K562 (cell line): Measurements from ENCODE around the gene TOGARAM2. TPM values are rescaled to one million over a fixed set of nuclear protein-coding genes. Genes with fewer than 3 reads are reported as not detected.

ENCODE experiments used
- ATAC-seq: fragments of 200-7000 bp; cut with Tn5 transposase; 3 replicates; pipeline ENCODE4 v1.9.1; 2020; ENCODE audit warnings: moderate library complexity
- BruUV-seq: library from RNA; stranded (reverse); fragments of 400-500 nt; replicated peaks from 2 replicates; lab custom pipeline; 2021; lab: Mats Ljungman, UMichigan
- CTCF ChIA-PET: fragments of 300-600 bp; formaldehyde crosslinking; extraction: SDS; loops from one replicate; lab custom pipeline; 2021; ENCODE audit warnings: low intra/inter-chr PET ratio; lab: Yijun Ruan, JAX
- POLR2A ChIA-PET: fragments of 300-600, 350-650 bp; sonication (Branson Sonifier 250); formaldehyde crosslinking; extraction: SDS; loops from one replicate; lab custom pipeline; 2021; ENCODE audit warnings: antibody characterized with exemption, inconsistent platforms; lab: Yijun Ruan, JAX
- DNase-seq, 4 experiments: peaks; one replicate each; pipeline versions ENCODE4 v3.0.0 to v3.0.0-alpha.2; 2011 to 2018; ENCODE audit warnings: low spot score in 3 of 4, mixed read lengths in 3 of 4; ENCODE audit errors: extremely low read depth in 1 of 4
- FAIRE-seq: peaks from 2 replicates; lab custom pipeline; 2011; peaks lifted over from hg19 to GRCh38; lab: Jason Lieb, UNC
- H2AFZ ChIP-seq: 2 replicates; pipeline ENCODE4 v1.6.0; 2011; ENCODE audit warnings: low read depth, low read length, control low read depth, inconsistent platforms
- H3K27ac ChIP-seq: fragments of 200-600 bp; 3 replicates; pipeline ENCODE4 v1.8.0; 2011; ENCODE audit warnings: low read depth, mild to moderate bottlenecking, control low read depth, inconsistent platforms, low read length, moderate library complexity, mixed read lengths; ENCODE audit errors: extremely low read depth
- H3K27me3 ChIP-seq, 2 experiments: fragments of 300-600 bp in 1 of 2; 2 replicates in 1 of 2; 3 replicates in 1 of 2; pipeline versions ENCODE4 v1.6.0 to v1.8.0; 2011; ENCODE audit warnings: inconsistent platforms in 2 of 2, low read length in 2 of 2, mild to moderate bottlenecking in 1 of 2, mixed read lengths in 1 of 2, moderate library complexity in 1 of 2; ENCODE audit not compliant: control insufficient read depth in 2 of 2, insufficient read depth in 2 of 2
- H3K36me3 ChIP-seq: fragments of 300-600 bp; 3 replicates; pipeline ENCODE4 v1.8.0; 2011; ENCODE audit warnings: mild to moderate bottlenecking, low read length, inconsistent platforms; ENCODE audit not compliant: control insufficient read depth, insufficient read depth
- H3K4me1 ChIP-seq, 2 experiments: fragments of 200-600 bp in 1 of 2; replicated peaks in 1 of 2; 2 replicates in 1 of 2; 3 replicates in 1 of 2; pipeline versions ENCODE4 v1.5.1 to v1.8.0; 2011; ENCODE audit warnings: inconsistent platforms in 2 of 2, low read length in 2 of 2, mild to moderate bottlenecking in 1 of 2, mixed read lengths in 1 of 2, moderate library complexity in 1 of 2; ENCODE audit not compliant: control insufficient read depth in 2 of 2, insufficient read depth in 2 of 2
- H3K4me2 ChIP-seq: 2 replicates; pipeline ENCODE4 v1.6.1; 2011; ENCODE audit warnings: low read length, control low read depth, inconsistent platforms, mixed read lengths; ENCODE audit not compliant: insufficient read depth
- H3K4me3 ChIP-seq: fragments of 200-600 bp; sonication (generic), shearing (Covaris generic); 2 replicates; pipeline ENCODE4 v1.5.1; 2016; ENCODE audit warnings: control low read depth, inconsistent platforms
- H3K79me2 ChIP-seq: fragments of 200-600 bp; 3 replicates; pipeline ENCODE4 v1.8.0; 2011; ENCODE audit warnings: low read length, inconsistent platforms; ENCODE audit not compliant: control insufficient read depth, insufficient read depth
- H3K9ac ChIP-seq, 2 experiments: 2 replicates each; pipeline versions ENCODE4 v1.6.0 to v1.6.1; 2011; ENCODE audit warnings: low read depth in 2 of 2, low read length in 2 of 2, control low read depth in 1 of 2, inconsistent platforms in 1 of 2, mild to moderate bottlenecking in 1 of 2, mixed read lengths in 1 of 2; ENCODE audit not compliant: insufficient read depth in 1 of 2
- H3K9me1 ChIP-seq: one replicate; pipeline ENCODE4 v1.6.0; 2011; ENCODE audit warnings: inconsistent platforms, mild to moderate bottlenecking, low read length, moderate library complexity; ENCODE audit not compliant: control insufficient read depth, insufficient read depth
- H3K9me3 ChIP-seq: replicated peaks from 2 replicates; pipeline ENCODE4 v1.5.1; 2011; ENCODE audit warnings: low read depth, low read length, inconsistent platforms; ENCODE audit not compliant: control insufficient read depth, insufficient read depth
- H4K20me1 ChIP-seq: replicated peaks from 2 replicates; pipeline ENCODE4 v1.6.1; 2011; ENCODE audit warnings: low read length, inconsistent platforms, mixed read lengths; ENCODE audit not compliant: control insufficient read depth, insufficient read depth
- CBX2 ChIP-seq: fragments of 200-600 bp; sonication (generic); IDR thresholded peaks from one replicate; pipeline ENCODE4 v1.6.1; 2012; ENCODE audit warnings: mild to moderate bottlenecking, low read length, inconsistent platforms; ENCODE audit not compliant: insufficient read depth, poor library complexity, severe bottlenecking
- CEBPB ChIP-seq: fragments of 450-650 bp; IDR thresholded peaks from 2 replicates; pipeline ENCODE4 v1.6.1; 2016; ENCODE audit warnings: missing genetic modification characterization, missing compliant biosample characterization
- CREB5 ChIP-seq: fragments of 250-450 bp; sonication (Bioruptor Pico); IDR thresholded peaks from 2 replicates; pipeline ENCODE4 v1.5.0; 2020; ENCODE audit warnings: mild to moderate bottlenecking
- E2F6 ChIP-seq, 2 experiments: IDR thresholded peaks; 2 replicates each; pipeline ENCODE4 v1.6.1; 2011; ENCODE audit warnings: borderline replicate concordance in 1 of 2, control low read depth in 1 of 2, low read depth in 1 of 2, low read length in 1 of 2, mild to moderate bottlenecking in 1 of 2, mixed read lengths in 1 of 2, moderate library complexity in 1 of 2; ENCODE audit not compliant: insufficient read depth in 1 of 2, insufficient read length in 1 of 2, poor library complexity in 1 of 2, severe bottlenecking in 1 of 2; ENCODE audit errors: extremely low read depth in 1 of 2
- STAT5A ChIP-seq: IDR thresholded peaks from 2 replicates; pipeline ENCODE4 v1.6.1; 2012; ENCODE audit warnings: low read length, inconsistent platforms, borderline replicate concordance
- TAF1 ChIP-seq: IDR thresholded peaks from 2 replicates; pipeline ENCODE4 v1.6.1; 2011; ENCODE audit warnings: mild to moderate bottlenecking, low read length, moderate library complexity; ENCODE audit not compliant: insufficient read depth, control insufficient read depth, severe bottlenecking; ENCODE audit errors: extremely low read depth
- ZNF609 ChIP-seq: sonication (generic); formaldehyde crosslinking; IDR thresholded peaks from 2 replicates; pipeline ENCODE4 v1.8.1; 2023; ENCODE audit warnings: missing genetic modification reagents, mild to moderate bottlenecking, borderline replicate concordance
- WGBS: fragments of 100-300 bp; shearing (Covaris generic); methylation state at CpG from one replicate; pipeline ENCODE4 v1.1.6; 2016; ENCODE audit warnings: low coverage, mixed read lengths; ENCODE audit not compliant: insufficient coverage; ENCODE audit errors: missing lambda C conversion rate; 5-methylcytosine and 5-hydroxymethylcytosine counted together
- in situ Hi-C: fragments of 300-500 bp; cut with MboI; formaldehyde crosslinking; loops from 4 replicates; pipeline ENCODE4 v1.15.0; 2018; ENCODE audit warnings: inconsistent platforms, mixed read lengths
- intact Hi-C: fragments of 100-400 bp; cut with micrococcal nuclease; formaldehyde crosslinking; loops from 2 replicates; pipeline ENCODE4 v1.14.2; 2022
- polyA plus RNA-seq, 8 experiments: library from polyadenylated mRNA; depleted of rRNA in 4 of 8; stranded (reverse) in 5 of 8; unstranded in 3 of 8; fragments of >200 nt; fragmentation: Nextera tagmentation in 2 of 8; fragmentation: Illumina TruSeq in 1 of 8; extraction: Ambion mirVana in 2 of 8; extraction: Trizol in 1 of 8; gene quantifications; 2 replicates each; pipeline versions ENCODE4 v1.2.1 to v1.2.3, GENCODE V29; 2011 to 2014; ENCODE audit warnings: inconsistent platforms in 1 of 8, missing spikeins in 1 of 8
- total RNA-seq, 7 experiments: library from RNA; depleted of rRNA in 6 of 7; stranded (reverse); fragments of >200 nt in 6 of 7; fragmentation: Illumina TruSeq in 2 of 7; extraction: Trizol in 2 of 7; gene quantifications; 2 replicates each; pipeline versions ENCODE4 v1.2.1 to v1.2.3, GENCODE V29; 2011 to 2021; ENCODE audit warnings: low replicate concordance in 1 of 7

Gene TOGARAM2
- total and polyA plus RNA-seq, 9 of the 15 experiments (the other 6 are each of a cell fraction or from before 2014, with no cell fraction given) = not detected

GRCh38 chr2:29025711-29026110 lies 44.6 kb downstream of the TOGARAM2 start:
- H2AFZ ChIP-seq = no peak overlapping the region
- no peak overlapping the region for H3K27ac ChIP-seq
- H3K4me3 ChIP-seq = no peak overlapping the region
- no peak overlapping the region for H3K4me2 ChIP-seq
- no peak for ATAC-seq
- no peak for TF ChIP-seq CBX2
- TF ChIP-seq TAF1 = no peak
- intact Hi-C loops = no loop called here
- H3K9me1 ChIP-seq = no peaks in the 10 kb centered on the region
- ChIA-PET POLR2A (interaction anchor here (0.7 kb wide), 1 partner anchor 25 kb away, joined by 4 read pairs; no protein-coding TSS in a partner anchor), CTCF (no interaction called here)
- H4K20me1 ChIP-seq = peaks cover 16% of the 10 kb centered on the region; the same call in 1 of the 2 replicates
- no peak for DNase-seq
- H3K4me1 ChIP-seq = 0 out of 5 replicates have a peak, but pooled peaks cover 0 to 2% of the 10 kb centered on the region in 2 experiments
- no peak for FAIRE-seq
- no peaks in the 10 kb centered on the region for H3K36me3 ChIP-seq
- H3K9me3 ChIP-seq = no peaks in the 10 kb centered on the region
- H3K27me3 ChIP-seq = peaks cover 13 to 69% of the 10 kb centered on the region in 2 experiments
- in situ Hi-C loops = no loop called here
- no peak overlapping the region for H3K9ac ChIP-seq
- no peaks in the 10 kb centered on the region for H3K79me2 ChIP-seq
- BruUV-seq = no TSS peak
- 0% methylated on average over 2 of the region's 3 CpGs for WGBS

GRCh38 chr2:29031046-29031445 lies 49.9 kb downstream of the TOGARAM2 start:
- H3K27me3 ChIP-seq = peaks cover 5 to 42% of the 10 kb centered on the region in 2 experiments; a peak in 4 of 5 replicates
- no peaks in the 10 kb centered on the region for H3K36me3 ChIP-seq
- DNase-seq = no peak
- H3K9ac ChIP-seq = no peak overlapping the region
- in situ Hi-C loops (no loop called here), intact Hi-C loops (no loop called here)
- no peak for ATAC-seq
- no peak for FAIRE-seq
- H3K4me3 ChIP-seq = no peak overlapping the region
- POLR2A ChIA-PET = no interaction called here
- no TSS peak for BruUV-seq
- peaks cover 3% of the 10 kb centered on the region; the same call in 1 of the 2 replicates for H4K20me1 ChIP-seq
- H3K4me2 ChIP-seq = no peak overlapping the region
- CTCF ChIA-PET = no interaction called here
- no peak overlapping the region for H3K27ac ChIP-seq
- H3K4me1 ChIP-seq = 0 out of 5 replicates have a peak, but pooled peaks cover 0 to 2% of the 10 kb centered on the region in 2 experiments
- H3K79me2 ChIP-seq = no peaks in the 10 kb centered on the region
- no peak overlapping the region for H2AFZ ChIP-seq
- no peaks in the 10 kb centered on the region for H3K9me1 ChIP-seq
- H3K9me3 ChIP-seq = no peaks in the 10 kb centered on the region
- TF ChIP-seq CREB5 (CRISPR knock-in tag) (no peak), ZNF609 (no peak), E2F6 (IDR thresholded peaks at IDR 0.05; ENCODE audit: borderline replicate concordance in 1 of 2, extremely low read depth in 1 of 2, insufficient read depth in 1 of 2, insufficient read length in 1 of 2, low read depth in 1 of 2, low read length in 1 of 2, poor library complexity in 1 of 2, severe bottlenecking in 1 of 2) (no peak), CEBPB (no peak), STAT5A (no peak)
